Epithelial cell of prostate (primary cell): ENCODE data around the gene ELF3.
"Not testable (repeated sequence)": the region's sequence is repeated elsewhere in the genome, so short reads cannot be mapped to it uniquely, and the experiment has no call there.

Experiments used
- DNase-seq: peaks from one replicate; pipeline ENCODE4 v3.0.0-alpha.2; 2011; ENCODE audit warnings: low read depth, low spot score
- H3K27ac ChIP-seq: fragments of 450-650 bp; 2 replicates; pipeline ENCODE4 v1.5.1; 2017; ENCODE audit warnings: mild to moderate bottlenecking

ELF3 gene

DNA sequence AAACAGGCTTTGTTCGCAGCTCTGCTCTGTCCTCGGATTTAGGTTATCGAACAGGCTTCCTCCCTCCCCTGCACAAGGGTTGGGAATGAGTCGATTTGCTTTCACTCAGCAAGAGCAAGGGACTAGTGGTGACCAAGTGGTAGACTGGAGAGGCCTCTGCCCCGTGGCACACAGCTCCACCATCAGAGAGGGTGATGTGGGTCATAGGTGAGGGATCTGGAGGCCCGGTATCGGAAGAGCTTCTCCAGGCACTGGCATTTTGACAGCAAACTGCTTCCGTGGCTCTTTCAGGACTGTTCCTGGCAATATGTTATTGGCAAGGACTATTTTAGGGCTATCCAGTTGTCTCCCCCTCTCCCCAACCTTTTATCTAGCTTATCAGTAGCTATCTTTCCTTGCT, 3.1 kb upstream of the ELF3 start:
- no peak for DNase-seq
- peak overlapping the region; percentile 76 for H3K27ac ChIP-seq

DNA sequence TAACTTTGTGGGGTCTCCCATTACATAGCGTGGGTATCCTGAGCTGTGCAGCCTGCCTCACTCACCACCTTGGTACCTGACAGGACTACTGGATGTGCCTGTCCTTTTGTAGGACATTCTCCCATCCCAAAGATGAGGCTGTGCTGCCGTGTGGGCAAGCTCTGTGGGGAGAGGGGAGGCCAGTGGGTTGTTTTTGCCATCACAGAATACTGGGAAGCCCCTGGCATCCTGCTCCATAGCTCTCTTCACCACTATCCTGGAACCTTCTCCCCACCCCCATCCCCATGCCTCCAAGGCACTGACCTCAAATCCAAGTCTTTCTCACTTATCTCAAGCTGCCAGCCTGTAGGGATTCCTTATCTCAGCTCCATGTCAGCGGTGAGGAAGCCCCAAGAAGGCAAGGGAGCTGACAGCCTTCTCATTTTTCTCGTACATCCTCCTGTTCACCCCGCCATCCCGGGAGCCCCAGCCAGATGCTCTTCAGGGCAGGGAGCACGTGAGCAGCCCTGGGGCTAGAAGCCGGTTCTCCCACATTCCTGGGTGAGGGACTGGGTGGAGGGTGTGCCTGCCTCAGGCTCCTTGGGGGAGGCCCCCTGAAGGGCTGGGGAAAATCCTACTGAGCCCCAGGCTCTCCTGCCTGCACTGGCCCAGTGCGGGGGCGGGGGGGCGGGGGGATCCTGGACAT, 2.4 kb upstream of the ELF3 start:
- peak overlapping the region; percentile 76 for H3K27ac ChIP-seq
- DNase-seq: peak; percentile 52

DNA sequence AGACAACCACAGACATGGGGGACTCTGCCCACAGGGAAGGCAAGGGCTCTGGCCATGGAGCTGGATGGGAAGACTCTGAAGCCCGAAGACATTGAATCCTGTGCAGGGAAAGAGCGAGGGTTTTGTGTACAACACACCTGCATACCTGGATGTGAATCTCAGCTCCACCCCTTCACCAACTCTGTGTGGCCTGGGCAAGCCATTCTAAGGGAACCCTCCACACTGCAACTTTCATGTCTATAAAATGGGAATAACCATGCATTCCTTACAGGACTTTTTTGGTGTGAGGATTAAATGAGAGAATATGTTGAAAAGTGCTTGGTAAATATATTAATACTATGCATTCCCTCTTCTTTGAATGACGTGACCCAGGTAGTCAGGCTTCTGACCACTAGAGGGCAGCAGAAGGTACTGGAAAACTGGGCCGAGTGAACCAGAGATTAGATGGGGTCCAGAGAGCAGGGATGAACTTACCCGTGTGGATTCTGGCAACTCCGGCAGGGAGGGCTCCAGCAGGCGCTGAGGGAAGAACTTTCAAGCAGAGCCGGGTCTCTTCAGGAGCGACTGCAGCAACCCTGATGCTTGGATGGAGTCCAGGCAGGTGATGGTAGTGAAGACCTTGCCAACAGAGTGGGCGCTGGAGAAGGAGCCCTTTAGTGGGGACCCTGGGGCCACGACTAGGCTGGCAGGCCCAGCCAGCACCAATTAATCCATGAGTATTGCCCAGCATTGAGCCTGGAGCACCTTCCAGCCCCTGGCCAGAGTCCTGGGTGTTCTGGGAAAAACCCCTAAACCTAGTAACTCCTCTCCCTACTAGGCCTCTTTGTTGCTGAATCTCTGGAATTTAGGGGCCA, 834 bp upstream of the ELF3 start:
- peak overlapping the region; percentile 76 for H3K27ac ChIP-seq
- no peak for DNase-seq

DNA sequence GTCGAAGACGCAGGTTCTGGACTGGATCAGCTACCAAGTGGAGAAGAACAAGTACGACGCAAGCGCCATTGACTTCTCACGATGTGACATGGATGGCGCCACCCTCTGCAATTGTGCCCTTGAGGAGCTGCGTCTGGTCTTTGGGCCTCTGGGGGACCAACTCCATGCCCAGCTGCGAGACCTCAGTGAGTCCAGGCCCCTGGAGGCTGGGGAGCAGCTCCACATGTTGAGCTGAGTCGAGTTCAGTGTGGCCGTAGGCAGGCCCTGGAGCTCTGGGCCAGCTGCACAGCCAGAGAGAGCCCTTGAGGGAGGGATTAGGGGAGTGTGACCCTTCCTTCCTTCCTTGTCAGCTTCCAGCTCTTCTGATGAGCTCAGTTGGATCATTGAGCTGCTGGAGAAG, 1.6 kb downstream of the ELF3 start:
- peak overlapping the region; percentile 76 for H3K27ac ChIP-seq
- DNase-seq: no peak

DNA sequence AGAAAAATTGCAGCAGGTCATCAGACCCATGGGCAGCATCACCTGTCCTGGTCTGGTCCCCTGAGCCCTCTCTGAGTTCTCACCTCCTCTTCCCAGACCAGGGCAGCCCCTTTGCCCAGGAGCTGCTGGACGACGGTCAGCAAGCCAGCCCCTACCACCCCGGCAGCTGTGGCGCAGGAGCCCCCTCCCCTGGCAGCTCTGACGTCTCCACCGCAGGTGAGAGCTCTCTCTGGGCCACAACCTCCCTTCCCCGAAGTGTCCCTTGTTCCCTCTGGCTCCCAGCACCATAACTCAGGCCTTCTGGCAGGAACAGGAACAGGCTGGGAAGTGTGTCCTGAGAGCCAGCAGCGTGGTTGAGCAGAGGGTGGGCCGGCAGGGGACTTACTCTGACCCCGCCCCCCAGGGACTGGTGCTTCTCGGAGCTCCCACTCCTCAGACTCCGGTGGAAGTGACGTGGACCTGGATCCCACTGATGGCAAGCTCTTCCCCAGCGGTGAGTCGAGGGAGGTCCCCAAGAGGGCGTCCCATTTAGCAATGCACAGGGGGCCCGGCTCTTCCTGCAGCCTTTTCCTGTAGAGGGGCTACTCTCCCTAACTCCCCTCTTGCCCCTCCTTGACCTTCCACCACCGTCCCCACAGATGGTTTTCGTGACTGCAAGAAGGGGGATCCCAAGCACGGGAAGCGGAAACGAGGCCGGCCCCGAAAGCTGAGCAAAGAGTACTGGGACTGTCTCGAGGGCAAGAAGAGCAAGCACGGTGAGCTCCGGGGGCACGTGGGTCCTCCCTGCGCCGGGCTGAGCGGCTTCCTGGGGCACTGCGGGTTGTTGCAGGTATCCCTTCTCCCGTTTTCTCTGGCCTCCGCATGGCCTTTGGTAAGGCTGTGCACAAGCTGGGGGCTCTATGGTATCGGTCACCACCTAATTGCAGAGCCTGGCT, 2.4 kb downstream of the ELF3 start:
- no peak for DNase-seq
- peak overlapping the region; percentile 76 for H3K27ac ChIP-seq

DNA sequence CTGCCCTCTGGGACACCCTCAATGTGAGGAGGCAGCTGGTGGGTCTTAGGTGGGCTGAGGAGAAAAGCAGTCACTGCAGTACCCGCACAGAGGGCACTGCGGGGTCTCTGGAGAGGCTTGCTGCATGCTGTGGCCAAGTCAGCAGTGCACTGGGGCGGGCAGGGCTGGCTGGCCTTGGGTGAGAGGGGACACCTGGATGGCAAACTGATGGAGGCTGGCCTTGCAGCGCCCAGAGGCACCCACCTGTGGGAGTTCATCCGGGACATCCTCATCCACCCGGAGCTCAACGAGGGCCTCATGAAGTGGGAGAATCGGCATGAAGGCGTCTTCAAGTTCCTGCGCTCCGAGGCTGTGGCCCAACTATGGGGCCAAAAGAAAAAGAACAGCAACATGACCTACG, 3.2 kb downstream of the ELF3 start:
- DNase-seq: no peak
- H3K27ac ChIP-seq: peak overlapping the region; percentile 76

DNA sequence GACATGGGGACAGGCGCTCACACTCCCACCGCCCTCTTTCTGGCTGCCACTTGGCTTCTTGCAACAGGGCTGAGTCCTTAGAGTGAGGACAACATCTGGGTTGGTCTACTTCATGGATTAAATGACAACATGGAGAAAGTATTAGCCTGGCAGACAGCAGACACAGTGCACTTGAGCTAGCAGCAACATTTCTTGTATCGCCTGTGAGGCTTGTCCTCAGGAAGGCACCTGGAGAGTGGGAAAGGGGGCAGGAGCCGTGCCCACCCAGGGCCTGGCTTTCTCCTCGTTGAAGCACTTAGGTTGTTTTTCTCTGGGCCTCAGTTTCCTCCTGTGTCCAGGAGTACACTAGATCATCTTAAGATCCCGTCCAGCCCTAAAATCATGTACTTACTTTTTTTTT, 3.7 kb downstream of the ELF3 start:
- no peak for DNase-seq
- peak overlapping the region; percentile 76 for H3K27ac ChIP-seq

DNA sequence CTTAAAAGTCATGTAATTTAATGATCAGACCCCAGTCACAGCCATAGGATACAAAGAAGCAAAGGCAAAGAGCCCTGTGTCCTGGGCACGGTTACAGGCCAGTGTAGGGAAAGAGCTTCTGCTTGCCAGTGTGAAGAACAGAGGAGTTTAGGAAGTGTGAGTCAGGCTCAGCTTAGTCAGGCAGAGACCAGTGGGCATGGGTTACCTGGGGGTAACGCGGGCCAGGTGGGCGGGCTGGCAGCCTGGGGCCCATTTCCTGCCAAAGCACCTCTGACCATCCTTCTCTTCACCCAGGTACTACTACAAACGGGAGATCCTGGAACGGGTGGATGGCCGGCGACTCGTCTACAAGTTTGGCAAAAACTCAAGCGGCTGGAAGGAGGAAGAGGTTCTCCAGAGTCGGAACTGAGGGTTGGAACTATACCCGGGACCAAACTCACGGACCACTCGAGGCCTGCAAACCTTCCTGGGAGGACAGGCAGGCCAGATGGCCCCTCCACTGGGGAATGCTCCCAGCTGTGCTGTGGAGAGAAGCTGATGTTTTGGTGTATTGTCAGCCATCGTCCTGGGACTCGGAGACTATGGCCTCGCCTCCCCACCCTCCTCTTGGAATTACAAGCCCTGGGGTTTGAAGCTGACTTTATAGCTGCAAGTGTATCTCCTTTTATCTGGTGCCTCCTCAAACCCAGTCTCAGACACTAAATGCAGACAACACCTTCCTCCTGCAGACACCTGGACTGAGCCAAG, 4.7 kb downstream of the ELF3 start:
- peak overlapping the region; percentile 76 for H3K27ac ChIP-seq
- DNase-seq: no peak

DNA sequence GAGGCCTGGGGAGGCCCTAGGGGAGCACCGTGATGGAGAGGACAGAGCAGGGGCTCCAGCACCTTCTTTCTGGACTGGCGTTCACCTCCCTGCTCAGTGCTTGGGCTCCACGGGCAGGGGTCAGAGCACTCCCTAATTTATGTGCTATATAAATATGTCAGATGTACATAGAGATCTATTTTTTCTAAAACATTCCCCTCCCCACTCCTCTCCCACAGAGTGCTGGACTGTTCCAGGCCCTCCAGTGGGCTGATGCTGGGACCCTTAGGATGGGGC, 5.2 kb downstream of the ELF3 start:
- DNase-seq: no peak
- peak overlapping the region; percentile 76 for H3K27ac ChIP-seq

DNA sequence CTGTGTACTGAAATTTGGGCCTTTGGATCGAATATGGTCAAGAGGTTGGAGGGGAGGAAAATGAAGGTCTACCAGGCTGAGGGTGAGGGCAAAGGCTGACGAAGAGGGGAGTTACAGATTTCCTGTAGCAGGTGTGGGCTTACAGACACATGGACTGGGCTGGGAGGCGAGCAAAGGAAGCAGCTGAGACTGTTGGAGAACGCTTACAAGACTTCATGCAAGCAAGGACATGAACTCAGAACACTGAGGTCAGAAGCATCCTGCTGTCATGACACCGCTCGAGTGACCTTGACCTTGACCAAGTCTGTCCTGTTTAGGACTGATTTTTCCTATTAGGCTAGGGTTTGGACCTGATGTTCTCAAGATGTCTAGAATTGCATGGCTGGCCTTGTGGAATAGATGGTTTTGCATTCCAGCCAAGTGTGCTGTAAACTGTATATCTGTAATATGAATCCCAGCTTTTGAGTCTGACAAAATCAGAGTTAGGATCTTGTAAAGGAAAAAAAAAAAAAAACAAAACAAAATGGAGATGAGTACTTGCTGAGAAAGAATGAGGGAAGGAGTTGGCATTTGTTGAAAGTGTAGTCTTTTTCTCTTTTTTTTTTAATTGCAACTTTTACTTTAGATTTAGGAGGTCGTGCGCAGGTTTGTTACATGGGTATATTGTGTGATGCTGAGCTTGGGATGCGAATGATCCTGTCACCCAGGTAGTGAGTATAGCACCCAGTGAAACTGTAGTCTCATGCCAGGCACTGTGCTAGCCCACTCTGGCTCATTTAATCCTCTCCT, 5.8 kb downstream of the ELF3 start:
- no peak for DNase-seq
- H3K27ac ChIP-seq: peak overlapping the region; percentile 76

DNA sequence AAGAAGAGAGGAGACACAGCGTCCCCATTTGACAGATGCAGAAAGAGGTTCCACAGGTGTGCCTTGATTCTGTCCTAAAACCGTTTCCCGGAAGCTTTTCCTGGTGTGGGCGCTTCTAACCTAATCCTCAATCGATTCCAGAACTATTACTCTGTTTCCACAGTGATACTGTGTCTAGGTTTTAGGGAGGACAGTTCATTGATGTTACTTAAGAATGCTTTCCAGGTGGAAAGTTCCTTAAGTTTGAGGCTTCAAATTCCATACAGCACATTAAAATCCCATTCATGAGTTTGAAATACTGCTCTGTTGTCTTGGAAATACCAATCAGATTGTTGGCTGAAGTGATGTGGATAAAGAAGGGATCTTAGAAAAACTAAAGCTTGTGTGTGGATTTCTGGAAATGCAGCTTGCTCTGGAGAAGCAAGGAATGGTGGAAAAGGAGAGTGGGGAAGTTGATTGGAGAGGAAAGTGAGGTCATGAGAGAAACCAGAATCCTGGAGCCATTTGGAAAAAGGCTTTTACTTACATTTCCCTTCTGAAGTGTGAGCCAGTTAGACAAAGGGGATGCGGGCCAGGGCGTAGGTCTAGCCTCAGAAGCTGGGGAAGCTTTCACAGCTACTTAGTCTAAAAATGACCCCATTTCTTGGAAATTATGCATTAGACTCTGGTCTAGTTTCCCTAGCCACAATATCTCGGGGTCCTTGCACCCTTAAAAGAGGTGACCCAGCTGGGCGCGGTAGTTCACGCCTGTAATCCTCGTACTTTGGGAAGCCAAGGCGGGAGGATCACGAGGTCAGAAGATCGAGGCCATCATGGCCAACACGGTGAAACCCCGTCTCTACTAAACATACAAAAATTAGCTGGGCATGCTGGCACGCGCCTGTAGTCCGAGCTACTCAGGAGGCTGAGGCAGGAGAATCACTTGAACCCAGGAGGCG, 6.7 kb downstream of the ELF3 start:
- H3K27ac ChIP-seq: peak overlapping the region; percentile 76
- DNase-seq: no peak

DNA sequence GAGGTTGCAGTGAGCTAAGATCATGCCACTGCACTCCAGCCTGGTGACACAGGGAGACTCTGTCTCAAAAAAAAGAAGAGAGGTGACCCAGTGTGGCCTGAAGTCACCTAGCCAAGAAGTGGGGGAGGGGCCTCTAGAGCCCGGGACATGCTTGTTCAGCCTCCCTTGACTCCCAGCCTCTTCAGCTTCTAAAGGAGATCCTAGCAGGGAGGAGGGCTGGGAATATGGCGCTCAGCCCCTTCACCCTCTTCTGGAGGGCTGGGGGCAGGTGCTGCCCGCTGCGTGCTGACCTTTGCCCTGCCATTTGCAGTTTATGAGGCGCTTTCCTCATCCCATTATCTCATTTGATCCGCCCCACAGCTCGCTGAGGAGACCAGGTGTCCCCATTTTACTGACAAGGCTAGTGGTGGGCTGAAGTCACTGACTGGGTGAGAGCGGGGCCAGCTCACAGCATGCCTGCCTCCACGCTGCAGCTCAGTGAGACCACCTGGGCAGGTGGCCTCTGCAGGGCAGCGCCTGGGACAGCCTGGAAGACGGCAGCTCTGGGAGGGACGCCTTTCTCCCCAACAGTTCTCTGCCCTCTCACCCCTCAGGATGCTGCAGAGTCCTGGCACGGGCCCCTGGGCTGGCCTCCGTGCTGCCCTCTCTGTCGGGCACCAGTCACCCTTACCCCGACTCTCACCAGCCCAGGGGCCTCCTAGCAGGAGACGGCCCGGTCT, 7.5 kb downstream of the ELF3 start:
- peak; percentile 44 for DNase-seq
- H3K27ac ChIP-seq: peak overlapping the region; percentile 76

DNA sequence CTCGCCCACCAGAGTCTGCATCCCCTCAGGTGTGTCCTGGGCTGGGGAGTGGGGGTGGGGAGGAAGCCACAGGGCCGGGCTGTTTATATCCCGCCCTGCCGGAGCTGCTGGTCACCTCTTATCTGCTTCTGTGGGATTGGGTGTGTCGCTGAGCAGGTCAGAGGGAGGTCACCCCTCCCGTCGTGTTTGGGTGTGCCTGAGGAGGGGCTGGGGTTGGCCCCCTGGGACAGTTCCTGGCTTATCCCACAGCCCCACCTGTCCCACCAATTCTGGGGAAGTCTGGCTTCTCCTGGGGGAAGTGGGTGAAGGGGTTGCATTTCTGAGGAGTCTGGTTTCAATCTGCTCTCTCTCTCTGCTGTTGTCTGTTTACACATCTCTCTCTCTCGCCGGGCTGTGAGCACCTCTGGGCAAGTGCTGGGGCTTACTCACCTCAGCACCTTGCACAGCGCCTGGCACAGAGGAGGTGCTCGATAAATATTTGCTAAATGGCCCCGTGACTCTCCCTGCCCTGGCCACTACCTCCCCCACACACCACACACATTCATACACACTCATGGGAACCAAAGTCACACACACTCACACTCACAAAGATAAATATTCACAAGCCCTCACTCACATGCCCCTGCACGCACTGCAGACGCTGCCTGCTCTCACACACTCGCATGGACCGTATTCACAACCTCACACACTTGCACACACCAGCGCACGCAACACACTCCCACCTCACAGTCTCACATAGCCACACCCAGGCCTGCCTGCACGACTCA, 8.3 kb downstream of the ELF3 start:
- peak; percentile 93 for DNase-seq
- H3K27ac ChIP-seq: peak overlapping the region; percentile 76

DNA sequence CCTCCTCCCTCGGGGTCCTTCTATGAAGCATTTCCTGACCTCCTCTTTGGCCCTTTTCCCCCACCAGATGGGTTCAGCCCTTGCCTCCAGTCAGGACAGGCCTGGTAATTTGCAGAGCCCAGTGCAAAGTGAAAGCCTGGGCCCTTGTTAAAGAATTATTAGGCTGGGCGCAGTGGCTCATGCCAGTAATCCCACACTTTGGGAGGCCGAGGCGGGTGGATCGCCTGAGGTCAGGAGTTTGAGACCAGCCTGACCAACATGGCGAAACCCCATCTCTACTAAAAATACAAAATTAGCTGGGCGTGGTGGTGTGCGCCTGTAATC, 8.8 kb downstream of the ELF3 start:
- peak overlapping the region; percentile 76 for H3K27ac ChIP-seq
- not testable (repeated sequence) for DNase-seq

DNA sequence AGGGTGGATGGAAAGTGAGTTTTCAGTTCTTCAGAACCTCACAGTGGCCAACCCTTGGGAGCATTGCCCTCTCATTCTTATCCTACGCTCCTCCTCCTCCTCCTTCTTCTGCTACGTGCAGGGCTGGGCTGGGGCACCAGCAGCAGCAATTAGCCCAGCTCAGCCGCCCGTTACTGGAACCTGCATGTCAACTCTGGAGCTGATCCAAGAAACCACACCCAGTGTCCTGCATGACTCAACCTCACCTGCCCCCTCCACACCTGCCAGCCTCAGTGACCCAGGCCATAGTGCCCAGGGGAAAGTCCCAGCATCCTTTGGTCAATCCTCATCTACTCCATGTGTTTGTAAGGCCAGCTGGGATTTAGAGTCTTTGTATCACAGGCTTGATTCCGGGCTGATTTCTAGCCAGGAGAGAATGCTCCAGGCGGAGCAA, 12.6 kb downstream of the ELF3 start:
- no peak for DNase-seq
- peak overlapping the region; percentile 40 for H3K27ac ChIP-seq

DNA sequence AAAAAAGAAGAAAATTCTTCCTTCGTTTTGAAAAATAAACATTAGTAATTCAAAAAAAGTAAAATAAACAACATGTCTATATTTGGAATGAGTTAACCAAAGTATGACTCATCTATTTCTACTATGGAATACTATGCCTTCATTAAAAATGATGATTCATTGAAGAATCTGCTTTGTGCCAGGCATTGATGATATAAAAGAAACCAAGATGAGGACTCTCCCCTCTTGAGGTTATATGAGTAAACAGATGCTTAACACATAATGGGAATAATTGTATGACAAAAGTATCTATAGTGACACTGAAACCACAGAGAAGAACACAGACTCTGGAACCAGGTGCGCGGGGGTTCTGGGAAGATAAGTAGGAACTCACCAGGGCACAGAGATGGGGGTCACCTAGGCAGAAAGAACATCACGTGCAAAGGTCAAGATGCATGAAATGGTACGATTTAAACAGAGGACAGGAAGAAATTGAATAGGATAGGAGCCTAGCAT, 18.8 kb downstream of the ELF3 start:
- H3K27ac ChIP-seq: peak overlapping the region; percentile 56
- no peak for DNase-seq

DNA sequence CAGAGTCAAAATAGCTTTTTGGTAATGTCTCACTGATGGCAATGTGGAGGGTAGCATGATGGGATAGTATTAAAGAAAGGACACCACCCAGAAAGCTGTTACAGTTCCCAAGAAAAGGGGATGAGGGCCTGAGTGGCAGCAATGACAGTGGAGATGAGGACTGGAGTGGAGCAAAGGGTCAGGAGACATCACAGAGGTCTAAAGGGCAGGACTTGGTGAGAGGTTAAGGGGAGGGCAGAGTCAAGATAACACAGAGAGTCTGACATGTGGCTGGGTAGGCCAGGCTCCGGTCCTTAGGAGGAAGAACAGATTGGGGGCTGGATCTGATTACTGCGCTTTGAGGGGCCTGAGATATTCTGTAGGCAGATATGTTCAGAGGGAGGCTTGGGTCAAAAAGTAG, 19.3 kb downstream of the ELF3 start:
- H3K27ac ChIP-seq: peak overlapping the region; percentile 56
- no peak for DNase-seq
